Psoas muscle (tissue), 8 donors: ENCODE data around the gene PPP2R5B. TPM values are rescaled to one million over a fixed set of nuclear protein-coding genes. Genes with fewer than 3 reads are reported as not detected.
A peak's percentile ranks its signal among the peaks of the same experiment; 100 is the strongest.

Experiments
- ATAC-seq, 4 donors: fragments of 200-7000 bp; cut with Tn5 transposase; one replicate each; pipeline ENCODE4 v1.9.1; 2020; ENCODE audit warnings: moderate library complexity in 3 of 4, mild to moderate bottlenecking in 2 of 4
- DNase-seq, 2 donors: peaks; one replicate each; pipeline ENCODE4 v3.0.0-alpha.2; 2020
- H3K27ac ChIP-seq: fragments of 200-600 bp; one replicate; pipeline ENCODE4 v1.8.0; 2022
- H3K27me3 ChIP-seq, 3 donors: fragments of 200-600 bp in 1 of 3; one replicate each; pipeline versions ENCODE4 v1.6.1 to v1.8.0; 2013 to 2022; ENCODE audit warnings: low read length in 2 of 3, mild to moderate bottlenecking in 2 of 3, moderate library complexity in 1 of 3; ENCODE audit not compliant: insufficient read depth in 3 of 3
- H3K36me3 ChIP-seq, 2 donors: fragments of 200-600 bp in 1 of 2; one replicate each; pipeline versions ENCODE4 v1.6.1 to v1.8.0; 2013 to 2022; ENCODE audit warnings: low read depth in 1 of 2, mild to moderate bottlenecking in 1 of 2, moderate library complexity in 1 of 2; ENCODE audit not compliant: insufficient read depth in 1 of 2
- H3K4me1 ChIP-seq: fragments of 200-600 bp; one replicate; pipeline ENCODE4 v1.8.0; 2022
- H3K4me3 ChIP-seq: fragments of 200-600 bp; one replicate; pipeline ENCODE4 v1.8.0; 2022; ENCODE audit warnings: mild to moderate bottlenecking
- H3K9me3 ChIP-seq: fragments of 200-600 bp; one replicate; pipeline ENCODE4 v1.8.0; 2022
- CTCF ChIP-seq: fragments of 200-600 bp; IDR thresholded peaks from one replicate; pipeline ENCODE4 v1.8.0; 2022; ENCODE audit warnings: antibody characterized with exemption
- WGBS, 3 donors: extraction: QIAGEN DNeasy Blood & Tissue Kit; methylation state at CpG; one replicate each; pipeline versions ENCODE4 v1.1.6 to v1.1.7; 2013; 5-methylcytosine and 5-hydroxymethylcytosine counted together
- intact Hi-C, 2 donors: fragments of 100-400 bp; cut with DNase I; formaldehyde crosslinking; loops; one replicate each; pipeline versions ENCODE4 v1.11.0 to v1.14.2; 2022
- polyA plus RNA-seq, 3 donors: library from polyadenylated mRNA; stranded (reverse); fragments of 200-250 nt; gene quantifications; one replicate each; pipeline ENCODE4 v1.2.3, GENCODE V29; 2013
- total RNA-seq, 4 donors: library from RNA; stranded (reverse); fragmentation: NEBNext Ultra II Directional in 2 of 4; extraction: Animal tissue kit (Norgen Biotek cat#: 25700) in 2 of 4; gene quantifications; one replicate each; pipeline versions ENCODE4 v1.2.1 to v1.2.4, GENCODE V29; 2021 to 2023
- donor health status: healthy with polysubstance abuse.
- donor health status: DM: no; HTN: no; CAD: no; lungs with moderate emphysema.
- donor health status: Bipolar disorder and iron deficiency.
- donor health status: healthy.
- donor health status: DM: yes; HTN: yes; CAD: no.
- donor health status: DM: no; HTN: no; CAD: no.
- donor health status: DM: no; HTN: no; CAD: no.
- donor health status: DM: yes; HTN: yes; CAD: no.

The PPP2R5B gene
- total and polyA plus RNA-seq, 7 donors: 13.2 to 36.1 (median 17.2) TPM

GRCh38 chr11:64916775-64917662 is 7.5 kb upstream of the PPP2R5B start, which contains the start of gene ATG2A:
Gene ATG2A, minus strand, starts transcription at chr11:64917209. Its CDS starts 74 bp downstream, at chr11:64917135.
- ATAC-seq (peak; percentile 96 to 99 (median 98)), DNase-seq (peak; percentile 99 to 100)
- Histone ChIP-seq H3K4me3 (peak within 1 kb of the TSS; percentile 91), H3K4me1 (peaks cover 25% of the 10 kb centered on the region), H3K9me3 (no peaks in the 10 kb centered on the region), H3K27ac (peak within 1 kb of the TSS; percentile 84), H3K27me3 (no peaks in the 10 kb centered on the region), H3K36me3 (peaks cover 0 to 26% of the 10 kb centered on the region in 2 donors)
- TF ChIP-seq CTCF: no peak
- intact Hi-C loops: loop anchor here in 1 of 2 donors (5.0 kb wide), 1 partner anchor 80 kb away; the partner anchor contains the start of gene BATF2
- 0 to 1% (median 0%) methylated on average over 45 to 57 of the region's 57 CpGs for WGBS, 3 donors

DNA sequence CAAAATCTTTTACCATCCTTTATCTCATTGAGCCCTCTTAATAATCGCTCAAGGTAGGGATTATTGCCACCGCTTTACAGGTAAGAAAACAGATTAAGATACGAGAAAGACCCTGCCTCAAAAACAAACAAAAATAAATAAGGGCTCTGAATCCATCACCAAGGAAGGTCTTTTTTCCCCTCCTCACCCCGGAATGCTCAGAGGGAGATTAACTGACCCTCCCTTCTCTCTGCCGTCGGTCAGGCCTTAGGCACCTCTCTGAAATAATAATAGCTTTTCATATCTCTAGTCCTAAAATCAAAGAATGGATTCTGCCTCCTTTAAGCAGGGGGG is 6.9 kb upstream of the PPP2R5B start:
- H3K4me1 ChIP-seq: peaks cover 25% of the 10 kb centered on the region
- no peak for DNase-seq
- no peak for ATAC-seq
- H3K36me3 ChIP-seq: peaks cover 0 to 20% of the 10 kb centered on the region in 2 donors
- H3K27me3 ChIP-seq: no peaks in the 10 kb centered on the region
- H3K9me3 ChIP-seq: no peaks in the 10 kb centered on the region
- WGBS, 3 donors: 2 to 3% (median 2%) methylated on average over 6 of the region's 6 CpGs
- peak overlapping the region; percentile 84 for H3K27ac ChIP-seq
- H3K4me3 ChIP-seq: peak overlapping the region; percentile 91
- intact Hi-C loops: loop anchor here in 1 of 2 donors (5.0 kb wide), 1 partner anchor 80 kb away; the partner anchor contains the start of gene BATF2
- no peak for TF ChIP-seq CTCF

DNA sequence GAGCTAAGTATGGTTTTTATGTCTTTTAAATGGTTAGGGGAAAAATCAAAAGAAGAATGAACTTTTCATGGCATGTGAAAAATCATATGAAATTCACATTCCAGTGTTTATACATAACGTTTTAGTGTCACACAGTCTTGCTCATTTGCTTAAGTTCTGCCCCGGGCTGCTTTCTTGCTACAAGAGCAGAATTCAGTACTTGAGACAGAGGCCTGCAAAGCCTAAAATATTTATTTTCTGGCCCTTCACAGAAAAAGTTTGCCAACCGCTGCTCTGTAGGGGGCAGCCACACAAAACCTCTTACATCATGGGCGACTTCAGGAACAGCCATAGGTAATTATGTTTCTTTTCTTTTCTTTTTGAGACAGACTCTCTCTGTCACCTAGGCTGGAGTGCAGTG is 6.5 kb upstream of the PPP2R5B start:
- WGBS, 3 donors: 8 to 16% (median 8%) methylated on average over 4 of the region's 4 CpGs
- H3K27ac ChIP-seq: peak overlapping the region; percentile 84
- ATAC-seq (no peak), DNase-seq (no peak)
- no peak for TF ChIP-seq CTCF
- H3K9me3 ChIP-seq: no peaks in the 10 kb centered on the region
- peak overlapping the region; percentile 91 for H3K4me3 ChIP-seq
- peaks cover 25% of the 10 kb centered on the region for H3K4me1 ChIP-seq
- no peaks in the 10 kb centered on the region for H3K27me3 ChIP-seq
- peaks cover 0 to 16% of the 10 kb centered on the region in 2 donors for H3K36me3 ChIP-seq
- intact Hi-C loops: loop anchor here in 1 of 2 donors (5.0 kb wide), 1 partner anchor 79 kb away; the partner anchor contains the start of gene BATF2

- Histone ChIP-seq H3K27ac (peak overlapping the region; percentile 84), H3K4me3 (no peak overlapping the region), H3K9me3 (no peaks in the 10 kb centered on the region), H3K36me3 (no peaks in the 10 kb centered on the region), H3K4me1 (peaks cover 34% of the 10 kb centered on the region), H3K27me3 (no peaks in the 10 kb centered on the region)
- ATAC-seq (no peak), DNase-seq (no peak)
- WGBS, 3 donors: 59 to 70% (median 70%) methylated on average over 8 of the region's 8 CpGs
- intact Hi-C loops: loop anchor here in 1 of 2 donors (5.0 kb wide), 1 partner anchor 78 kb away; the partner anchor contains the start of gene BATF2
- TF ChIP-seq CTCF: no peak
Measured at GRCh38 chr11:64919627-64920026, 4.9 kb upstream of the PPP2R5B start.
